Right cardiac atrium (tissue), 5 donors: ENCODE measurements around the gene PRKG1. TPM values are rescaled to one million over a fixed set of nuclear protein-coding genes. Genes with fewer than 3 reads are reported as not detected.

Experiments used
- ATAC-seq, 2 donors: fragments of 200-7000 bp; cut with Tn5 transposase; one replicate each; pipeline versions ENCODE4 v1.8.0 to v1.9.1; 2020; ENCODE audit warnings: moderate library complexity in 2 of 2, mild to moderate bottlenecking in 1 of 2
- DNase-seq, 3 donors: peaks; one replicate each; pipeline ENCODE4 v3.0.0-alpha.2; 2020
- H3K27ac ChIP-seq: one replicate; pipeline ENCODE4 v1.5.1; 2013; ENCODE audit warnings: mild to moderate bottlenecking, low read length, control low read depth, moderate library complexity
- H3K27me3 ChIP-seq: one replicate; pipeline ENCODE4 v1.6.1; 2013; ENCODE audit not compliant: control insufficient read depth, insufficient read depth
- H3K4me1 ChIP-seq: one replicate; pipeline ENCODE4 v1.6.1; 2013; ENCODE audit warnings: low read length; ENCODE audit not compliant: control insufficient read depth, insufficient read depth
- H3K4me3 ChIP-seq: one replicate; pipeline ENCODE4 v1.5.1; 2013; ENCODE audit warnings: low read length, control low read depth
- H3K9me3 ChIP-seq: one replicate; pipeline ENCODE4 v1.6.1; 2013; ENCODE audit warnings: low read length; ENCODE audit not compliant: control insufficient read depth
- WGBS: extraction: QIAGEN DNeasy Blood & Tissue Kit; methylation state at CpG from one replicate; pipeline ENCODE4 v1.1.7; 2013; 5-methylcytosine and 5-hydroxymethylcytosine counted together
- intact Hi-C, 4 donors: fragments of 100-400 bp; cut with DNase I; formaldehyde crosslinking; loops; one replicate each; pipeline versions ENCODE4 v1.11.0 to v1.14.0; 2022 to 2023
- polyA plus RNA-seq: library from polyadenylated mRNA; stranded (reverse); fragments of 200-250 nt; gene quantifications from one replicate; pipeline ENCODE4 v1.2.3, GENCODE V29; 2013
- total RNA-seq, 4 donors: library from RNA; stranded (reverse); fragmentation: NEBNext Ultra II Directional; extraction: Animal tissue kit (Norgen Biotek cat#: 25700); gene quantifications; one replicate each; pipeline ENCODE4 v1.2.1, GENCODE V29; 2021
- donor health status: healthy with polysubstance abuse.
- donor health status: DM: no; HTN: yes; CAD: no.
- donor health status: DM: no; HTN: no; CAD: no.
- donor health status: DM: no; HTN: yes; CAD: no; lungs with severe emphysema.
- donor health status: DM: yes; HTN: yes; CAD: no.

PRKG1 gene
- total and polyA plus RNA-seq, 5 donors = 16.6 to 49.9 (median 47.4) TPM

DNA sequence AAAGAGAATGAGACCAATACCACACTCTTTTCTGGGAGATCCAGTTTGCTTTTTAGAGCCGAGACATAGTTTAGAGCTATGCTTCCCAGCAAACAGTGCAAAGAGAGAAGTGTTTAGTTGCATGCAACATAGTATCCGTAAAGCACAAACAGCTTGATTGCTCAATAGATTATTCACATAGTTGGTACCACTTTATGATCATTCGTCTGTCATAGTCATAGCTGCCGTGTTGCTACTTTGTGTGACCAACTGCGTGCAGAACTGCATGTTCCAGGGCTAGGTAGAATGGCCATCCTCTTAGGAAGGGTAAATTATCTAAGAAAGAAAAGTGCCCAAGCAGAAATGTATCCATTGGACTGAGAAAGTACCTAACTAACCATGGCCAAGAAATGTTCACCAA is 1036.3 kb downstream of the PRKG1 start:
- Histone ChIP-seq H3K27ac (no peak overlapping the region), H3K4me3 (no peak overlapping the region), H3K27me3 (no peaks in the 10 kb centered on the region), H3K9me3 (no peaks in the 10 kb centered on the region), H3K4me1 (peaks cover 2% of the 10 kb centered on the region)
- DNase-seq = no peak
- WGBS = 90% methylated on average over 5 of the region's 5 CpGs
- ATAC-seq = no peak
- intact Hi-C loops = no loop called here

GRCh38 chr10:52111101-52111891 is 1037.0 kb downstream of the PRKG1 start:
- DNase-seq = no peak
- Histone ChIP-seq H3K27ac (no peak overlapping the region), H3K27me3 (no peaks in the 10 kb centered on the region), H3K9me3 (no peaks in the 10 kb centered on the region), H3K4me1 (peaks cover under 1% of the 10 kb centered on the region), H3K4me3 (no peak overlapping the region)
- 59% methylated on average over 3 of the region's 3 CpGs for WGBS
- no peak for ATAC-seq
- intact Hi-C loops = no loop called here

- Histone ChIP-seq H3K9me3 (no peaks in the 10 kb centered on the region), H3K27ac (no peak overlapping the region), H3K4me1 (no peaks in the 10 kb centered on the region), H3K27me3 (no peaks in the 10 kb centered on the region), H3K4me3 (no peak overlapping the region)
- WGBS = 80% methylated on average over 3 of the region's 3 CpGs
- intact Hi-C loops = no loop called here
- DNase-seq = no peak
- no peak for ATAC-seq
Observed at GRCh38 chr10:52115823-52116222, 1041.5 kb downstream of the PRKG1 start.

- intact Hi-C loops = no loop called here
- no peak overlapping the region for H3K27ac ChIP-seq
Observed at GRCh38 chr10:52119507-52119906, 1045.2 kb downstream of the PRKG1 start.

DNA sequence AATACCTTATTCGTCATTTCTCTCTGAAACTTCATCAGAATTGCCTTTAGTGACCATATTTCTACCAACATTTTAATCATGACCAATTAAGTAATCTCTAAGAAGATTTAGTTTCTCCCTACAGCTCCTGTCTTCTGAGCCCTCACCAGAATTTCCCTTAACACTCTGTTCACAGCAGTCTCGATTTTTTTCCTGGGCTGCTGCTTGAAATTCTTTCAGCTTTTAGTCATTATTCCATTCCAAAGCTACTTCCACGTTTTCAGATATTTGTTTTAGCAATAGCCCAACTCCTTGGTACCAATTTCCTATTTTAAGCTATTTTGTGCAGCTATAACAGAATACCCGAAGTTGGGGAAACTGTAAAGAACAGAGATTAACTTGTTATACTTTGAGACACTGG is 1047.4 kb downstream of the PRKG1 start:
- H3K27ac ChIP-seq = no peak overlapping the region
- H3K4me1 ChIP-seq = no peaks in the 10 kb centered on the region
- no peaks in the 10 kb centered on the region for H3K9me3 ChIP-seq
- no peaks in the 10 kb centered on the region for H3K27me3 ChIP-seq
- intact Hi-C loops = no loop called here
- WGBS = 44% methylated on average over 4 of the region's 4 CpGs
- H3K4me3 ChIP-seq = no peak overlapping the region
- no peak for ATAC-seq
- no peak for DNase-seq

More at GRCh38 chr10:52119507-52119906, 1045.2 kb downstream of the PRKG1 start:
- DNase-seq = no peak
- no peak for ATAC-seq
- no peaks in the 10 kb centered on the region for H3K4me1 ChIP-seq
- H3K4me3 ChIP-seq = no peak overlapping the region
- no peaks in the 10 kb centered on the region for H3K27me3 ChIP-seq
- H3K9me3 ChIP-seq = no peaks in the 10 kb centered on the region

- Histone ChIP-seq H3K4me1 (no peaks in the 10 kb centered on the region), H3K9me3 (no peaks in the 10 kb centered on the region), H3K27ac (no peak overlapping the region), H3K27me3 (no peaks in the 10 kb centered on the region), H3K4me3 (no peak overlapping the region)
- peak in 1 of 2 donors; percentile 65 for ATAC-seq
- WGBS = 69% methylated on average over 8 of the region's 8 CpGs
- no peak for DNase-seq
- intact Hi-C loops = no loop called here
Observed at GRCh38 chr10:52128056-52128683, 1053.9 kb downstream of the PRKG1 start.

DNA sequence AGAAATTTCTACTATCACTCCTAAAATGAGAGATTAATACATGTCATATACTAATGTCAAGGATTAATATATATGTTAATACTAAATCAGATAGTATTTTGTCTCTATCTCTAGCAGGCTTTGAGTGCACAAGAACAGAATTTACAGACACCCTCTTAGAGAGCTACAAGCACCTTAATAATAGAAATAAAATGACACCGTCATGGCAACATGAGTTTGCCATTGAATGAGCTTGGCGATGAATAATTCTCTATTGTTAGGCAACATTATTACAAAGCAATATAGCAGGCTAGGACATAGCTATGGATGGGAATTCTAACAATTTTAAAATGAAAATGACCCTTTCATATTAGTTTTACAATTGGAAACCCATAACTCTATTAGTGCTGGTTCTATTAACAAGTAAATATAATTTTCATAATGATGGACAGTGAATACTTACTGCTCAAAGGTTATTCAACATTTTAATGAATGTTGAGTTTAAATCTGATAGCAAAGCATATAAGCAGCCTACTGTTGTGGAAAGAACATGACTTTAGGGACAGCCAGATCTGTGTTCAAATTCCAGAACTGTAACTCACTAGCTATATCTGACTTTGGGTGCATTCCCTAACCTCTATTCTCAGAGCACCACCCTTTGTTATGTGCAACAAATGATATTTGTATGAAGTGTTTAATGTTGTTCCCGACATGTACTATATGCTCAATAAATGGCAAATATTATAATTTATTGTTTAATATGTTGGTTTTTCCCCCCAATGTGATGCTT is 1055.3 kb downstream of the PRKG1 start:
- WGBS = 92% methylated on average over 3 of the region's 3 CpGs
- H3K9me3 ChIP-seq = no peaks in the 10 kb centered on the region
- no peaks in the 10 kb centered on the region for H3K27me3 ChIP-seq
- DNase-seq (no peak), ATAC-seq (no peak)
- no peak overlapping the region for H3K27ac ChIP-seq
- no peaks in the 10 kb centered on the region for H3K4me1 ChIP-seq
- intact Hi-C loops = no loop called here
- H3K4me3 ChIP-seq = no peak overlapping the region

- 74% methylated on average over 2 of the region's 2 CpGs for WGBS
Observed at GRCh38 chr10:52135101-52135500, 1060.8 kb downstream of the PRKG1 start.

GRCh38 chr10:52136921-52137320 is 1062.6 kb downstream of the PRKG1 start:
- no peak for DNase-seq
- H3K4me1 ChIP-seq = no peaks in the 10 kb centered on the region
- H3K9me3 ChIP-seq = no peaks in the 10 kb centered on the region
- H3K27me3 ChIP-seq = no peaks in the 10 kb centered on the region
- ATAC-seq = no peak
- WGBS = 89% methylated on average over 2 of the region's 2 CpGs
- intact Hi-C loops = no loop called here
- H3K4me3 ChIP-seq = no peak overlapping the region
- no peak overlapping the region for H3K27ac ChIP-seq

More at GRCh38 chr10:52135101-52135500, 1060.8 kb downstream of the PRKG1 start:
- intact Hi-C loops = no loop called here
- Histone ChIP-seq H3K4me3 (no peak overlapping the region), H3K27me3 (no peaks in the 10 kb centered on the region), H3K9me3 (no peaks in the 10 kb centered on the region), H3K27ac (no peak overlapping the region), H3K4me1 (no peaks in the 10 kb centered on the region)
- DNase-seq = no peak
- ATAC-seq = no peak

DNA sequence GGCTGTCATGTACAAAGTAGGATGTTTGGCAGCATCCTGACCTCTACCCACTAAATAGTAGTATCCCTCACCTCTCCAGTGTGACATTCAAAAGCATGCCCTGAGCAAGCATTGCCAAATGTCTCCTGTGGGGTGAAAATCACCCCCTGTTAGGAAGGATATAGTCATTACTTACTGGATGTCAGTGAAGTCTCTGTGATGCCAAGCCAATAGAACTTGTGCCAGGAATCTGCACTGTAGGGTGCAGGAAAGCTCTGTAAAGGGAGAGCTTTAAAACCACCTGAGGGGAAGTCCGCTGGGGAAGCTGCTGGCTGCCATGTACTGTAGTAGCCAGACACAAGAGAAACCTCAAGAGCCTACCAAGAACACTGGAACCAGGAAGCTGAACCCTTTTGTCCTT is 1069.1 kb downstream of the PRKG1 start:
- no peaks in the 10 kb centered on the region for H3K9me3 ChIP-seq
- intact Hi-C loops = no loop called here
- 81% methylated on average over 1 of the region's 1 CpG for WGBS
- H3K4me1 ChIP-seq = no peaks in the 10 kb centered on the region
- no peak overlapping the region for H3K27ac ChIP-seq
- ATAC-seq (no peak), DNase-seq (no peak)
- no peaks in the 10 kb centered on the region for H3K27me3 ChIP-seq
- no peak overlapping the region for H3K4me3 ChIP-seq

- 60% methylated on average over 1 of the region's 1 CpG for WGBS
- H3K4me1 ChIP-seq = no peaks in the 10 kb centered on the region
- ATAC-seq = no peak
Observed at GRCh38 chr10:52145636-52146035, 1071.3 kb downstream of the PRKG1 start.

More at GRCh38 chr10:52145636-52146035, 1071.3 kb downstream of the PRKG1 start:
- DNase-seq = no peak
- H3K27ac ChIP-seq = no peak overlapping the region
- H3K4me3 ChIP-seq = no peak overlapping the region
- intact Hi-C loops = no loop called here
- no peaks in the 10 kb centered on the region for H3K27me3 ChIP-seq
- H3K9me3 ChIP-seq = no peaks in the 10 kb centered on the region
